K562 (cell line): ENCODE results near the gene PTTG1IP. TPM values are rescaled to one million over a fixed set of nuclear protein-coding genes. Genes with fewer than 3 reads are reported as not detected.

Experiments
- CHD4 ChIP-seq: fragments of 200-600 bp; sonication (generic); IDR thresholded peaks from 3 replicates; pipeline ENCODE4 v1.6.1; 2012; ENCODE audit warnings: low read depth, mild to moderate bottlenecking, mixed read lengths, low read length, inconsistent platforms; ENCODE audit not compliant: insufficient read depth, insufficient replicate concordance, poor library complexity, severe bottlenecking
- CREBBP ChIP-seq: IDR thresholded peaks from one replicate; pipeline ENCODE4 v1.6.1; 2012; ENCODE audit warnings: low read depth, mild to moderate bottlenecking, control low read depth, inconsistent platforms, low read length
- CTBP1 ChIP-seq: fragments of 450-650 bp; IDR thresholded peaks from 2 replicates; pipeline ENCODE4 v1.6.1; 2016; ENCODE audit warnings: borderline replicate concordance
- DNMT1 ChIP-seq: fragments of 450-650 bp; IDR thresholded peaks from 2 replicates; pipeline ENCODE4 v1.6.1; 2016; ENCODE audit warnings: antibody characterized with exemption, mild to moderate bottlenecking
- ELK3 ChIP-seq: fragments of 450-650 bp; formaldehyde crosslinking; IDR thresholded peaks from 2 replicates; pipeline ENCODE4 v1.4.0; 2020; ENCODE audit warnings: mild to moderate bottlenecking
- ESRRB ChIP-seq: fragments of 250-450 bp; sonication (Bioruptor Pico); IDR thresholded peaks from 2 replicates; pipeline ENCODE4 v1.5.0; 2020; ENCODE audit warnings: mild to moderate bottlenecking, moderate library complexity, borderline replicate concordance
- ETV6 ChIP-seq, 3 experiments: fragments of 150-350 bp in 1 of 3; sonication (generic) in 1 of 3; formaldehyde crosslinking in 1 of 3; IDR thresholded peaks; 2 replicates each; pipeline versions ENCODE4 v1.6.1 to v1.8.0; 2014 to 2022; ENCODE audit warnings: borderline replicate concordance in 2 of 3, low read depth in 2 of 3, antibody characterized with exemption in 1 of 3, low read length in 1 of 3, mild to moderate bottlenecking in 1 of 3, missing genetic modification reagents in 1 of 3
- MAFG ChIP-seq: fragments of 450-650 bp; conservative IDR thresholded peaks from 2 replicates; pipeline ENCODE4 v1.6.1; 2016; ENCODE audit warnings: missing genetic modification characterization, missing compliant biosample characterization
- PCBP1 ChIP-seq: fragments of 200-400 bp; formaldehyde crosslinking; IDR thresholded peaks from 2 replicates; pipeline ENCODE4 v1.6.1; 2018; ENCODE audit warnings: mild to moderate bottlenecking, low read depth, low read length; ENCODE audit not compliant: poor library complexity, severe bottlenecking
- PHF21A ChIP-seq: fragments of 450-650 bp; IDR thresholded peaks from 2 replicates; pipeline ENCODE4 v1.6.1; 2017; ENCODE audit warnings: low read depth, borderline replicate concordance
- POLR2A ChIP-seq: fragments of 450-650 bp; conservative IDR thresholded peaks from 2 replicates; pipeline ENCODE4 v1.6.1; 2016
- POLR2H ChIP-seq: IDR thresholded peaks from 2 replicates; pipeline ENCODE4 v1.6.1; 2016; ENCODE audit warnings: missing genetic modification characterization, low read depth, mild to moderate bottlenecking, control low read depth, missing compliant biosample characterization, moderate library complexity
- POLR3A ChIP-seq: IDR thresholded peaks from 2 replicates; pipeline ENCODE4 v1.6.1; 2011; ENCODE audit warnings: borderline replicate concordance, mild to moderate bottlenecking, moderate library complexity; ENCODE audit not compliant: insufficient read length, insufficient read depth; ENCODE audit errors: extremely low read depth
- PREB ChIP-seq: sonication (generic); formaldehyde crosslinking; IDR thresholded peaks from 2 replicates; pipeline ENCODE4 v1.8.1; 2023; ENCODE audit warnings: mild to moderate bottlenecking, missing genetic modification reagents
- RUNX1 ChIP-seq: sonication (generic); IDR thresholded peaks from 2 replicates; pipeline ENCODE4 v1.6.1; 2016; ENCODE audit warnings: antibody characterized with exemption, low read depth
- TEAD2 ChIP-seq: fragments of 450-650 bp; IDR thresholded peaks from 2 replicates; pipeline ENCODE4 v1.6.1; 2016; ENCODE audit warnings: missing genetic modification characterization, control low read depth, missing compliant biosample characterization
- WHSC1 ChIP-seq: IDR thresholded peaks from one replicate; pipeline ENCODE4 v1.6.1; 2012; ENCODE audit warnings: low read length, control low read depth, inconsistent platforms
- YY1 ChIP-seq, 3 experiments: IDR thresholded peaks; 2 replicates each; pipeline ENCODE4 v1.6.1; 2011; ENCODE audit warnings: low read length in 2 of 3, mild to moderate bottlenecking in 2 of 3, moderate library complexity in 2 of 3, borderline replicate concordance in 1 of 3, control low read depth in 1 of 3, low read depth in 1 of 3; ENCODE audit not compliant: insufficient read depth in 3 of 3, insufficient replicate concordance in 2 of 3, control insufficient read depth in 1 of 3, insufficient read length in 1 of 3; ENCODE audit errors: extremely low read depth in 1 of 3
- ZNF717 ChIP-seq: fragments of 250-450 bp; sonication (Bioruptor Pico); IDR thresholded peaks from 2 replicates; pipeline ENCODE4 v1.5.0; 2021
- ZNF780A ChIP-seq: fragments of 250-450 bp; sonication (Bioruptor Pico); IDR thresholded peaks from 2 replicates; pipeline ENCODE4 v1.5.0; 2021; ENCODE audit warnings: mild to moderate bottlenecking
- polyA plus RNA-seq, 8 experiments: library from polyadenylated mRNA; depleted of rRNA in 4 of 8; stranded (reverse) in 5 of 8; unstranded in 3 of 8; fragments of >200 nt; fragmentation: Nextera tagmentation in 2 of 8; fragmentation: Illumina TruSeq in 1 of 8; extraction: Ambion mirVana in 2 of 8; extraction: Trizol in 1 of 8; gene quantifications; 2 replicates each; pipeline versions ENCODE4 v1.2.1 to v1.2.3, GENCODE V29; 2011 to 2014; ENCODE audit warnings: inconsistent platforms in 1 of 8, missing spikeins in 1 of 8
- total RNA-seq, 7 experiments: library from RNA; depleted of rRNA in 6 of 7; stranded (reverse); fragments of >200 nt in 6 of 7; fragmentation: Illumina TruSeq in 2 of 7; extraction: Trizol in 2 of 7; gene quantifications; 2 replicates each; pipeline versions ENCODE4 v1.2.1 to v1.2.3, GENCODE V29; 2011 to 2021; ENCODE audit warnings: low replicate concordance in 1 of 7
- TF ChIP-seq, protein P1 (sequence below): fragments of 250-450 bp; sonication (Bioruptor Pico); IDR thresholded peaks from 2 replicates; pipeline ENCODE4 v1.4.0; 2020
- TF ChIP-seq, protein P2 (sequence below): sonication (generic); formaldehyde crosslinking; IDR thresholded peaks from 2 replicates; pipeline ENCODE4 v1.8.0; 2022; ENCODE audit warnings: mild to moderate bottlenecking, low read depth, missing genetic modification reagents

PTTG1IP gene
- total and polyA plus RNA-seq, 9 of the 15 experiments (the other 6 are each of a cell fraction or from before 2014, with no cell fraction given) = 5.0 to 99.3 (median 82.4) TPM

- TF ChIP-seq WHSC1 = no peak
- no peak for TF ChIP-seq CHD4
- TF ChIP-seq POLR2H (tag) = no peak
- no peak for TF ChIP-seq ETV6 (IDR thresholded peaks at IDR 0.05; ENCODE audit: borderline replicate concordance in 1 of 2, low read depth in 2 of 2, low read length in 1 of 2)
- no peak for TF ChIP-seq ETV6 (CRISPR knock-in tag; IDR thresholded peaks at IDR 0.05; ENCODE audit: borderline replicate concordance)
- TF ChIP-seq CTBP1 = no peak
- TF ChIP-seq DNMT1 = no peak
- TF ChIP-seq PREB (CRISPR knock-in tag) = no peak
- no peak for TF ChIP-seq ZNF717 (CRISPR knock-in tag)
- peak; percentile 6 for TF ChIP-seq PCBP1
- no peak for TF ChIP-seq MAFG (tag)
- TF ChIP-seq ESRRB (CRISPR knock-in tag) = no peak
- no peak; the same call in 1 of the 2 replicates for TF ChIP-seq PHF21A
- TF ChIP-seq, protein P1, sequence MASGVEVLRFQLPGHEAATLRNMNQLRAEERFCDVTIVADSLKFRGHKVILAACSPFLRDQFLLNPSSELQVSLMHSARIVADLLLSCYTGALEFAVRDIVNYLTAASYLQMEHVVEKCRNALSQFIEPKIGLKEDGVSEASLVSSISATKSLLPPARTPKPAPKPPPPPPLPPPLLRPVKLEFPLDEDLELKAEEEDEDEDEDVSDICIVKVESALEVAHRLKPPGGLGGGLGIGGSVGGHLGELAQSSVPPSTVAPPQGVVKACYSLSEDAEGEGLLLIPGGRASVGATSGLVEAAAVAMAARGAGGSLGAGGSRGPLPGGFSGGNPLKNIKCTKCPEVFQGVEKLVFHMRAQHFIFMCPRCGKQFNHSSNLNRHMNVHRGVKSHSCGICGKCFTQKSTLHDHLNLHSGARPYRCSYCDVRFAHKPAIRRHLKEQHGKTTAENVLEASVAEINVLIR = no peak
- TF ChIP-seq, protein P2, sequence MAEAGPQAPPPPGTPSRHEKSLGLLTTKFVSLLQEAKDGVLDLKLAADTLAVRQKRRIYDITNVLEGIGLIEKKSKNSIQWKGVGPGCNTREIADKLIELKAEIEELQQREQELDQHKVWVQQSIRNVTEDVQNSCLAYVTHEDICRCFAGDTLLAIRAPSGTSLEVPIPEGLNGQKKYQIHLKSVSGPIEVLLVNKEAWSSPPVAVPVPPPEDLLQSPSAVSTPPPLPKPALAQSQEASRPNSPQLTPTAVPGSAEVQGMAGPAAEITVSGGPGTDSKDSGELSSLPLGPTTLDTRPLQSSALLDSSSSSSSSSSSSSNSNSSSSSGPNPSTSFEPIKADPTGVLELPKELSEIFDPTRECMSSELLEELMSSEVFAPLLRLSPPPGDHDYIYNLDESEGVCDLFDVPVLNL (CRISPR knock-in tag) = no peak; the same call in 1 of the 2 replicates
- TF ChIP-seq CREBBP = no peak
- no peak for TF ChIP-seq ZNF780A (CRISPR knock-in tag)
- no peak for TF ChIP-seq RUNX1
- TF ChIP-seq POLR2A = no peak
- no peak for TF ChIP-seq YY1 (IDR thresholded peaks at IDR 0.05; ENCODE audit: borderline replicate concordance in 1 of 3, control insufficient read depth in 1 of 3, extremely low read depth in 1 of 3, insufficient read depth in 3 of 3, insufficient read length in 1 of 3, insufficient replicate concordance in 2 of 3, low read depth in 1 of 3, low read length in 2 of 3)
- TF ChIP-seq POLR3A = no peak
- TF ChIP-seq TEAD2 (tag) = no peak
- TF ChIP-seq ELK3 (CRISPR knock-in tag) = no peak
These were observed 678 bp upstream of the PTTG1IP start (continued) for GRCh38 chr21:44874240-44874496.
